Kidney epithelial cell (primary cell): Measurements from ENCODE around the gene MEF2C. TPM values are rescaled to one million over a fixed set of nuclear protein-coding genes. Genes with fewer than 3 reads are reported as not detected.
A peak's percentile ranks its signal among the peaks of the same experiment; 100 is the strongest.

ENCODE experiments used
- DNase-seq: peaks from one replicate; pipeline ENCODE4 v3.0.0-alpha.2; 2010; ENCODE audit warnings: low read depth
- H3K27me3 ChIP-seq: 2 replicates; pipeline ENCODE4 v1.6.0; 2011; ENCODE audit warnings: low read length; ENCODE audit not compliant: control insufficient read depth, insufficient read depth
- H3K36me3 ChIP-seq: 2 replicates; pipeline ENCODE4 v1.5.1; 2011; ENCODE audit warnings: low read length; ENCODE audit not compliant: control insufficient read depth, insufficient read depth
- H3K4me3 ChIP-seq: 2 replicates; pipeline ENCODE4 v1.5.1; 2011; ENCODE audit warnings: low read depth, mild to moderate bottlenecking, control low read depth, low read length
- total RNA-seq: library from RNA; depleted of rRNA; stranded (reverse); fragments of >200 nt; gene quantifications from 2 replicates; pipeline ENCODE4 v1.2.3, GENCODE V29; 2015
- TF ChIP-seq, protein P1 (sequence below): IDR thresholded peaks from 2 replicates; pipeline ENCODE4 v1.5.1; 2011; ENCODE audit warnings: mild to moderate bottlenecking, moderate library complexity, low read length, control low read depth, inconsistent platforms; ENCODE audit not compliant: insufficient read depth, poor library complexity, severe bottlenecking

MEF2C gene
- total RNA-seq, 1 donor from 2014 or later = 4.8 TPM

DNA sequence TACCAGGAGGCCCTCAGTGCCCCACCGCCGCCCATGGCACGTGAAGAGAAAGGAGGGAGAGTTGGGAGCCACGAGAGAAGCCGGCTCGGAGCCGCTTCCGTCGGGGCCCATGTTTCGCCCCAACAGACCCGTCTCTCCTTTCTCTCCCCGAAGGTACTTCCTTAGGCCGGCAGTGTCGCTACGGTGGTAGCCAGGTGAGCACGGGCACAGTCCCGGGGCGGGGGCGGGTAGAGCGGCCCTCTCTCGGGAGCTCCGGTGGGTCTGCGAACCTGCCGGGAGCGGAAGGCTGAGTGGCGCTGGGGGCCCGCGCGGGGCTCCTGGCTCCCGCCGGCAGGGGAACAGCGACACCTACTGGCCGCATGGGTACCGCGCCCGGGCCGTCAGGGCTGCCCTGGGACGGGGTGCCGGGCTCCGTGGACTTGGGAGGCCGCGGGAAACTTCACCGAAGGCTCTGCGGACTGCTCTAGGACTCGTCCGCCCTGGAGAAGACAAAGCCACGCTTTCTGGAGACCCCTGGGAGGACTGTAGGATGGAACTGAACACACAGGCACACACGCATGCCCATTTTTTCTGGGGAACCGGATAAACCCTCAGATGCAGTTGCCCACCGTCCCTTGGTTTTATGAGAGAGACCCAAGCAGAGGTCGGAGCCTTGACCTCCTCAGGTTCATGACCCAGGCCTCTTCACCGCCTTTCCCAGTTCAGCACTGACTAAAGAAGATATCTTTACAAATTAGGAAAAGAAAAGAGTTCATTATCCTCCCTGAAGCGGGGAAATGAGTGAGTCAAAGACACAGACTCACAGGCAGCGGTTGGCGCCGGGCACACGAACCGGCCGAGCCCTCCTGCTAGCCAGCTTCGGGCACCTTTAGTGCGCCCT is 202.5 kb downstream of the MEF2C start:
- peaks cover 87% of the 10 kb centered on the region for H3K27me3 ChIP-seq
- TF ChIP-seq, protein P1, sequence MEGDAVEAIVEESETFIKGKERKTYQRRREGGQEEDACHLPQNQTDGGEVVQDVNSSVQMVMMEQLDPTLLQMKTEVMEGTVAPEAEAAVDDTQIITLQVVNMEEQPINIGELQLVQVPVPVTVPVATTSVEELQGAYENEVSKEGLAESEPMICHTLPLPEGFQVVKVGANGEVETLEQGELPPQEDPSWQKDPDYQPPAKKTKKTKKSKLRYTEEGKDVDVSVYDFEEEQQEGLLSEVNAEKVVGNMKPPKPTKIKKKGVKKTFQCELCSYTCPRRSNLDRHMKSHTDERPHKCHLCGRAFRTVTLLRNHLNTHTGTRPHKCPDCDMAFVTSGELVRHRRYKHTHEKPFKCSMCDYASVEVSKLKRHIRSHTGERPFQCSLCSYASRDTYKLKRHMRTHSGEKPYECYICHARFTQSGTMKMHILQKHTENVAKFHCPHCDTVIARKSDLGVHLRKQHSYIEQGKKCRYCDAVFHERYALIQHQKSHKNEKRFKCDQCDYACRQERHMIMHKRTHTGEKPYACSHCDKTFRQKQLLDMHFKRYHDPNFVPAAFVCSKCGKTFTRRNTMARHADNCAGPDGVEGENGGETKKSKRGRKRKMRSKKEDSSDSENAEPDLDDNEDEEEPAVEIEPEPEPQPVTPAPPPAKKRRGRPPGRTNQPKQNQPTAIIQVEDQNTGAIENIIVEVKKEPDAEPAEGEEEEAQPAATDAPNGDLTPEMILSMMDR = peak; percentile 83
- H3K4me3 ChIP-seq = no peak overlapping the region
- no peaks in the 10 kb centered on the region for H3K36me3 ChIP-seq
- DNase-seq = no peak

DNA sequence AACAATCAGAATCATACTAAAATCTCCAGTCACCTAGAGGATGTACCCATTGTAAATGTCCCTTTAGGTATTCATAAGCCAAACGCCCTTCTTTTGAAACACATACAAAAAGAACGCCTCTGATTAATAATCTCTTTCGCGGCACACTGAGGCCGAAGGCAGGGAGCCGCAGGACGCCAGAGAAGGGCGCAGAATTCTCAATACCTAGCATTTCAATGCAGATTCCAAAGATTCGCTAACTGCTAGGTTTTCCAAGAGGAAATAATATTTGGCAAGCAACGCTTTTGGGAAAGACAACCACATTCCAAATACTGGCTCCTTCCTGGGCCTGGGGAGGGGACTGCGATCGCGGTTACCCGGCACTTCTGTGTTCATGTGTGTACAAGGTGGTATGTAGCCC is 203.3 kb downstream of the MEF2C start:
- DNase-seq = no peak
- Histone ChIP-seq H3K27me3 (peaks cover 87% of the 10 kb centered on the region), H3K36me3 (no peaks in the 10 kb centered on the region), H3K4me3 (no peak overlapping the region)
- TF ChIP-seq, protein P1 = no peak

DNA sequence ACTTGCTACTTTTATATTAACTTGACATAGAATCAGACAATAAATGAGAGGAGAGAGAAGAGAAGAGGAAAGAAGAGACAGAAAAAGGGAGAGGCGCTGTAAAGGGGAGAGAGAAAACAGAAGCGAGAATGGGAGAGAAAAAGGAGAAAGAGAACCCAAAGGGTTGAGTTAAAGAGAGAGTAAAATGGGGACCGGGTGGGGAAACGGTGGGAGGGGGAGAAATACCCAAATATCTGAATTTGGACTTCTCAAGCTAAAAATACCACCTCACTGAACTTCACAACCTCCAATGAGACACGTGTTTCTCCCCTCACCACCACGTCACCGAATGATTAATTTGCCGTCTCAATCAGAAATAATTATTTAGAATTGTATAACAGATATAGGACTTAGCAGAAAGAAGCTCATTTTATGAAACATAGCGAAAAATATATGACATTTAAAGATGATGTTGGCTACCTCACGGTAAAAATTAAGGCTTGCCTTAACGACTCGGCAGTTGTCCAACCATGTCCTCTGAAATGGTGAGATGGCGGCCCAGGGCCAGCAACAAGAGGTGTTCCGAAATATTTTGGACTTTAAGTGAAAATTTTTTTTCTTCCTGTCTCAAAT is 204.1 kb downstream of the MEF2C start:
- Histone ChIP-seq H3K27me3 (peaks cover 87% of the 10 kb centered on the region), H3K4me3 (no peak overlapping the region), H3K36me3 (no peaks in the 10 kb centered on the region)
- DNase-seq = no peak
- TF ChIP-seq, protein P1 = no peak

DNA sequence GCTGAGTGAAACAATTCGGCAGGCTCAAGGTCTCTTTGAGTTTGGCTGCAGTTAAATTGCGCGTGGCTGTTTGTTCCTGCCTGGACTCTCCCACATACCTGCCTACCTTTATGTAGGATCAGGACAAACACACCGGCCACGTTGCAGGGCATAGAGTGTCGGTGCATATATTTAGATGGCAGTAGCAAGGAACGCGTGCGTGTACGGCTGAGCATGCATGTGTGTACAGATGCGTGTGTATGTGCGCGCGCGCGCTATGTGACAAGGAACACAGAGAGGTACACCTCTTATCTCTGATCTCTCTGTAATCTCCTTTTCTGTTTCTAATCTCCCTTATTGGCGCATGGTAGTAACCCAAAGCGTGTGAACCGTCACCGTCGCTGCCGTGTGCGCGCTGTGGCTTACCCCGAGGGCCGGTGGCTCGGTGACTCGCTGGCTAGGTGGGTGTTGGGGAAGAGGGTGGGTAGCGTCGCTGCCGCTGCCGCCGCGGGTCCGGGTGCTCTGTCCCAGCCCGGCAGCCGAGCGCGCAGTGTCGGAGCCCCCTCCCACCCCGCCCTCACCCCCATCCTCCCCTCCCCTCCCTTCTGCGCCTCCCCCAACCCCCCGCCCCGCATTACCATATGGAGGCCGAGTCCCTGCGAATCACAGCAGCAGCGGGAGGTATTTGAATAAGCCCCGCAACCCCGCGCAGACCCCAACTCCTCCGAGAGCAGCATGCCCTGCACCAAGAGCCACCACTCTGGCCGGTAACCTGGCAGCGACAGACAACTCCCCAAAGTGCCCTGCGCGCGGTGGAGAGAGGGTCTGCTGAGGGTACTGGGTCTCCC is 204.8 kb downstream of the MEF2C start:
- Histone ChIP-seq H3K36me3 (no peaks in the 10 kb centered on the region), H3K27me3 (peaks cover 86% of the 10 kb centered on the region), H3K4me3 (no peak overlapping the region)
- no peak for DNase-seq
- TF ChIP-seq, protein P1 = no peak

DNA sequence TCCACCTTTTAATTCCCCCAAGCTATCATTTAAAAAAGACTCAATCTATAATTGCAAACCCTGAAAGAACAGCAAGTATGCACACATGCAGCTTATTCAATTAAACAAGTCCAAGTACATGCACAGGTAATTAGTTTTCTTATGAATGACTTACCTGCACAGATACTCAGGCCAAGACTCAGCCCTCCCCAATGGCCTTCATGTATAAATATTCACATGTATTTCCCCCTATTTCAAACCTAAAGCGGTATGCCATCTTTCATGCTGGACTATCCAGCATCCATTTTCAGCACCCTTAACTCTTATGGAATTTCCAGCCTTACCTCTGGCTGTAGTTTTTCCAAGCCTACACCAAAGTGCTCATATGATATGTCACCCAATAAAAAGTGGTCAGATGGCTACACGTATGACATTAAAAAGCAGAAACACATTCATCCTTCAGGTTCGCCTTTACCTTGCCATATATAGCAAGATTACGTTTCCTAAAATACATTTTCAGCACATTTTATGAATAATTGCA is 205.5 kb downstream of the MEF2C start:
- TF ChIP-seq, protein P1 = no peak
- H3K36me3 ChIP-seq = no peaks in the 10 kb centered on the region
- peaks cover 87% of the 10 kb centered on the region for H3K27me3 ChIP-seq
- no peak for DNase-seq
- no peak overlapping the region for H3K4me3 ChIP-seq
